ENCODE data around the gene HK3. TPM values are rescaled to one million over a fixed set of nuclear protein-coding genes. Genes with fewer than 3 reads are reported as not detected.

HK3 gene
- total RNA-seq, 3 donors from 2014 or later = 2.5 to 5.0 (median 4.3) TPM

DNA sequence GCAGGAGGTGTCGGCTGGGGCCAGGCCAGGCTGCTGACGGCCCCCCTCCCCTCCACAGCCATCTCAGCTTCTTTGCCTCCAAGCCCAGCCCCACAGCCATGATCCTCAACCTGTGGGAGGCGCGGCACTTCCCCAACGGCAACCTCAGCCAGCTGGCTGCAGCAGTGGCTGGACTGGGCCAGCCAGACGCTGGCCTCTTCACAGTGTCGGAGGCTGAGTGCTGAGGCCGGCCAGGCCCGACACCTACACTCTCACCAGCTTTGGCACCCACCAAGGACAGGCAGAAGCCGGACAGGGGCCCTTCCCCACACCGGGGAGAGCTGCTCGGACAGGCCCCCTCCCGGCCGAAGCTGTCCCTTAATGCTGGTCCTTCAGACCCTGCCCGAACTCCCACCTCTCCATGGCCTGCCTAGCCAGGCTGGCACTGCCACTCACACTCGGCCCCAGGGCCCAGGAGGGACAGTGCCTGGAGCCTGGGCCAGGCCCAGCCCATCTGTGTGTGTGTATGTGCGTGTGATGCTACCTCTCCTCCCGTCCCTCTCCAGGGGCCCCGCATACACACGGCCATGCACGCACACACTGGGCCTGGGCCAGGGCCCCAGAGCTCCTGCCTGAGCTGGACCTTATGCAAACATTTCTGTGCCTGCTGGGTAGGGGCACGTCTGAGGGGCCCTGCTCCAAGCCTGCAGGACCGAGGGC, 19.3 kb downstream of the HK3 start:
- DNase-seq (ENCODE audit: low spot score in 2 of 2) = no peak
- Histone ChIP-seq H3K9me3 (no peaks in the 10 kb centered on the region), H3K36me3 (no peaks in the 10 kb centered on the region), H3K27me3 (peaks cover 0 to 45% of the 10 kb centered on the region in 2 donors), H3K4me1 (no peaks in the 10 kb centered on the region), H3K4me3 (no peak overlapping the region), H3K27ac (no peak overlapping the region)
- TF ChIP-seq, protein P1, sequence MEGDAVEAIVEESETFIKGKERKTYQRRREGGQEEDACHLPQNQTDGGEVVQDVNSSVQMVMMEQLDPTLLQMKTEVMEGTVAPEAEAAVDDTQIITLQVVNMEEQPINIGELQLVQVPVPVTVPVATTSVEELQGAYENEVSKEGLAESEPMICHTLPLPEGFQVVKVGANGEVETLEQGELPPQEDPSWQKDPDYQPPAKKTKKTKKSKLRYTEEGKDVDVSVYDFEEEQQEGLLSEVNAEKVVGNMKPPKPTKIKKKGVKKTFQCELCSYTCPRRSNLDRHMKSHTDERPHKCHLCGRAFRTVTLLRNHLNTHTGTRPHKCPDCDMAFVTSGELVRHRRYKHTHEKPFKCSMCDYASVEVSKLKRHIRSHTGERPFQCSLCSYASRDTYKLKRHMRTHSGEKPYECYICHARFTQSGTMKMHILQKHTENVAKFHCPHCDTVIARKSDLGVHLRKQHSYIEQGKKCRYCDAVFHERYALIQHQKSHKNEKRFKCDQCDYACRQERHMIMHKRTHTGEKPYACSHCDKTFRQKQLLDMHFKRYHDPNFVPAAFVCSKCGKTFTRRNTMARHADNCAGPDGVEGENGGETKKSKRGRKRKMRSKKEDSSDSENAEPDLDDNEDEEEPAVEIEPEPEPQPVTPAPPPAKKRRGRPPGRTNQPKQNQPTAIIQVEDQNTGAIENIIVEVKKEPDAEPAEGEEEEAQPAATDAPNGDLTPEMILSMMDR (IDR thresholded peaks at IDR 0.05) = no peak
- TF ChIP-seq POLR2A (IDR thresholded peaks at IDR 0.05) (no peak), POLR2AphosphoS5 (IDR thresholded peaks at IDR 0.05) (no peak)
- intact Hi-C loops (cut with DNase I; ENCODE audit: low total_unique reads) = no loop called here

DNA sequence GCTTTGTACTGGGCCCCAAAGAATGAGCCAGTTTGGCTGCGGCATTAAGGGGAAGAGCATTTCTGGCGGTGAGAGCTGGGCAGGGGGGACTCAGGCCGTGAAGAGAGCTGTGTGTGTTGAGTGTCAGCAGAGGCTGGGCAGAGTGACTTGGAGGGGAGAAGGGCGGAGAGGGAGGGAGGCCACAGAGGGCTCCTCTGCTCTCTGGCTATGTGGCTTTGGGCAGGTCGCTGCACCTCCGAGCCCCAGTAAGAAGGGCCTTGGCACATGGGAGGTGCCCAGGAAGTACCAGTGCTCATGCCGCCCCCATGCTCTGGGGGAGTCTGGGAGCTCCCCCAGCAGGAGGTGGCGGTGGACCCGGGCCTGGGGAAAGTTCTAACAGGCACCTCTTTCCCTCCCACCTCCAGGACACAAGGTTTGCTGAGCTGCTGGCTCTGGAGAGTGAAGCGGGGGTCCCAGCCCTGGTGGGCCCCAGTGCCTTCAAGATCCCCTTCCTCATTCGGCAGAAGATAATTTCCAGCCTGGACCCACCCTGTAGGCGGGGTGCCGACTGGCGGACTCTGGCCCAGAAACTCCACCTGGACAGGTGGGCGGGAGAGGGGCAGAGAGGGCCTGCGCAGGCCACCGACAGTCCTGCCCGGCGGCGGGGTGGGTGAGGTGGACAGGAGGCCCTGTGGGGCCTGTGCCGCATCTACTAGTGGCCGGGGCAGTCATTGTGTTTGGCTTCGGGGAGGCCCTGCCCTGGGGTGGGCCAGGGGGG, 20.1 kb downstream of the HK3 start:
- intact Hi-C loops (cut with DNase I; ENCODE audit: low total_unique reads) = no loop called here
- H3K9me3 ChIP-seq = no peaks in the 10 kb centered on the region
- DNase-seq (ENCODE audit: low spot score in 2 of 2) = no peak
- H3K4me1 ChIP-seq = no peaks in the 10 kb centered on the region
- TF ChIP-seq POLR2A (IDR thresholded peaks at IDR 0.05) = no peak
- TF ChIP-seq, protein P1 (IDR thresholded peaks at IDR 0.05) = no peak
- H3K36me3 ChIP-seq = no peaks in the 10 kb centered on the region
- H3K27me3 ChIP-seq = peaks cover 0 to 45% of the 10 kb centered on the region in 2 donors
- H3K4me3 ChIP-seq = no peak overlapping the region
- no peak overlapping the region for H3K27ac ChIP-seq

DNA sequence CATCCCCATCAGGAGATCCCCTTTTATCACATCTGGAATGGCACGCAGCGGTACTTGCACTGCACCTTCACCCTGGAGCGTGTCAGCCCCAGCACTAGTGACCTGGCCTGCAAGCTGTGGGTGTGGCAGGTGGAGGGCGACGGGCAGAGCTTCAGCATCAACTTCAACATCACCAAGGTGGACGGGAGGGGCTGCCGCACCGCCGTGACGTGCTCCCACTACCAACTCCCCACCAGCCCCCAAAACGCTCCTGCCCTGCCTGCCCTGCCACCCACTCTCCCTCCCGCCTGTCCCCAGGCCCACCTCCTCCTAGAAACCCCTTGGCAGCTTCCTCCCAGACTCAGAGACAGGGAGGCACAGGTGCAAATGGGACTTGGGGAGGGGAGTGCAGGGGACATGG, 20.7 kb downstream of the HK3 start:
- intact Hi-C loops (cut with DNase I; ENCODE audit: low total_unique reads) = no loop called here
- TF ChIP-seq, protein P1 (IDR thresholded peaks at IDR 0.05) = no peak
- TF ChIP-seq POLR2A (IDR thresholded peaks at IDR 0.05) (no peak), POLR2AphosphoS5 (IDR thresholded peaks at IDR 0.05) (no peak)
- H3K27me3 ChIP-seq = peaks cover 0 to 45% of the 10 kb centered on the region in 2 donors

DNA sequence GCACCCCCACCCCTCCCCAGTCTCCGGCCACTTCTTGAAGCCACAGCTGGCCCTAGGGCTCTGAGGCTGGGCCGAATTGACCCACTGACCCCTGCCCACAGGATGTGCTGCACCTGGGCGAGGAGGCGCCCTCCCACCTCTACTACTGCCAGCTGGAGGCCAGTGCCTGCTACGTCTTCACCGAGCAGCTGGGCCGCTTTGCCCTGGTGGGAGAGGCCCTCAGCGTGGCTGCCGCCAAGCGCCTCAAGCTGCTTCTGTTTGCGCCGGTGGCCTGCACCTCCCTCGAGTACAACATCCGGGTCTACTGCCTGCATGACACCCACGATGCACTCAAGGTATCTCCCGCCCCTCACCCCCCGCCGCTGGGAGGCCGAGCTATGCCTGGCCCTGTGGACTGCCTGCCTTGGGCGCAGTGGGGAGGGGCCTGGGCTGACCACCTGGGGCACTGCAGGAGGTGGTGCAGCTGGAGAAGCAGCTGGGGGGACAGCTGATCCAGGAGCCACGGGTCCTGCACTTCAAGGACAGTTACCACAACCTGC, 21.3 kb downstream of the HK3 start:
- H3K9me3 ChIP-seq = no peaks in the 10 kb centered on the region
- DNase-seq (ENCODE audit: low spot score in 2 of 2) = no peak
- no peak overlapping the region for H3K27ac ChIP-seq
- intact Hi-C loops (cut with DNase I; ENCODE audit: low total_unique reads) = no loop called here
- H3K36me3 ChIP-seq = no peaks in the 10 kb centered on the region
- TF ChIP-seq POLR2A (IDR thresholded peaks at IDR 0.05) = no peak
- TF ChIP-seq, protein P1 (IDR thresholded peaks at IDR 0.05) = no peak
- no peak for TF ChIP-seq POLR2AphosphoS5 (IDR thresholded peaks at IDR 0.05)
- peaks cover 0 to 45% of the 10 kb centered on the region in 2 donors for H3K27me3 ChIP-seq
- no peaks in the 10 kb centered on the region for H3K4me1 ChIP-seq
- no peak overlapping the region for H3K4me3 ChIP-seq

More for the DNA sequence above, 20.7 kb downstream of the HK3 start:
- Histone ChIP-seq H3K4me3 (no peak overlapping the region), H3K4me1 (no peaks in the 10 kb centered on the region), H3K27ac (no peak overlapping the region), H3K36me3 (no peaks in the 10 kb centered on the region), H3K9me3 (no peaks in the 10 kb centered on the region)
- no peak for DNase-seq (ENCODE audit: low spot score in 2 of 2)
